H1 (cell line): ENCODE data around the gene GUCY1A2. TPM values are rescaled to one million over a fixed set of nuclear protein-coding genes. Genes with fewer than 3 reads are reported as not detected.

Experiments
- polyA plus RNA-seq, 7 experiments: library from polyadenylated mRNA; depleted of rRNA in 3 of 7; stranded (reverse) in 5 of 7; unstranded in 2 of 7; fragments of >200 nt in 5 of 7; fragments of 200-250 nt in 2 of 7; gene quantifications; 1 replicate in 5 of 7; 2 replicates in 1 of 7; 4 replicates in 1 of 7; pipeline versions ENCODE4 v1.2.1 to v1.2.3, GENCODE V29; 2011 to 2013; ENCODE audit warnings: missing spikeins in 2 of 7, mixed read lengths in 2 of 7
- total RNA-seq: library from RNA; stranded (reverse); fragmentation: NEBNext Ultra II Directional; extraction: Animal tissue kit (Norgen Biotek cat#: 25700); gene quantifications from 2 replicates; pipeline ENCODE4 v1.2.1, GENCODE V29; 2021
- TF ChIP-seq, protein P1 (sequence below): fragments of 300-600 bp; sonication (generic); IDR thresholded peaks from 2 replicates; pipeline ENCODE4 v1.7.1; 2012; ENCODE audit warnings: low read length, moderate library complexity, mild to moderate bottlenecking, inconsistent platforms; ENCODE audit not compliant: insufficient replicate concordance
- TF ChIP-seq, protein P2 (sequence below): IDR thresholded peaks from 2 replicates; pipeline ENCODE4 v1.6.1; 2012; ENCODE audit warnings: low read length, inconsistent platforms

The GUCY1A2 gene
- total and polyA plus RNA-seq, 2 of the 8 experiments (the other 6 are each of a cell fraction or from before 2014, with no cell fraction given) = 0.11 to 1.9 TPM

DNA sequence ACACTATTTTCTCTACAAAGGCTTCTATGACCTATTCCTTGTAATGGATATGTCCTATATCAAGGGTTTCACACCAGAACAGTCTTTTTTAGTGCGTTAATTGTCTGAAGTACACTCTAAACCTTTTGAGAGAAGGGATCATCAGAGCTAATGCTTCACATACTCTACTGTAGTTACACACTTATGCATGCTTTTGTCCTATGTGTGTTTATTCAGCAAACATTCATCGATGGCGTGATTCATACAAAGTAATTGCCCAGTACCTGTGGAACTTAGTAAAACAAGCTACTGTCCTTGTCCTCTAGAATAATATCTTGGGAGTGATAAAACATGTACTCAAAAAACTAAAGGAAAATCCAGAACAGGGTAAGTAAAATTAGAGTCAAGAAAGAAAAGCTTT is 139.2 kb downstream of the GUCY1A2 start (continued):
- TF ChIP-seq, protein P1, sequence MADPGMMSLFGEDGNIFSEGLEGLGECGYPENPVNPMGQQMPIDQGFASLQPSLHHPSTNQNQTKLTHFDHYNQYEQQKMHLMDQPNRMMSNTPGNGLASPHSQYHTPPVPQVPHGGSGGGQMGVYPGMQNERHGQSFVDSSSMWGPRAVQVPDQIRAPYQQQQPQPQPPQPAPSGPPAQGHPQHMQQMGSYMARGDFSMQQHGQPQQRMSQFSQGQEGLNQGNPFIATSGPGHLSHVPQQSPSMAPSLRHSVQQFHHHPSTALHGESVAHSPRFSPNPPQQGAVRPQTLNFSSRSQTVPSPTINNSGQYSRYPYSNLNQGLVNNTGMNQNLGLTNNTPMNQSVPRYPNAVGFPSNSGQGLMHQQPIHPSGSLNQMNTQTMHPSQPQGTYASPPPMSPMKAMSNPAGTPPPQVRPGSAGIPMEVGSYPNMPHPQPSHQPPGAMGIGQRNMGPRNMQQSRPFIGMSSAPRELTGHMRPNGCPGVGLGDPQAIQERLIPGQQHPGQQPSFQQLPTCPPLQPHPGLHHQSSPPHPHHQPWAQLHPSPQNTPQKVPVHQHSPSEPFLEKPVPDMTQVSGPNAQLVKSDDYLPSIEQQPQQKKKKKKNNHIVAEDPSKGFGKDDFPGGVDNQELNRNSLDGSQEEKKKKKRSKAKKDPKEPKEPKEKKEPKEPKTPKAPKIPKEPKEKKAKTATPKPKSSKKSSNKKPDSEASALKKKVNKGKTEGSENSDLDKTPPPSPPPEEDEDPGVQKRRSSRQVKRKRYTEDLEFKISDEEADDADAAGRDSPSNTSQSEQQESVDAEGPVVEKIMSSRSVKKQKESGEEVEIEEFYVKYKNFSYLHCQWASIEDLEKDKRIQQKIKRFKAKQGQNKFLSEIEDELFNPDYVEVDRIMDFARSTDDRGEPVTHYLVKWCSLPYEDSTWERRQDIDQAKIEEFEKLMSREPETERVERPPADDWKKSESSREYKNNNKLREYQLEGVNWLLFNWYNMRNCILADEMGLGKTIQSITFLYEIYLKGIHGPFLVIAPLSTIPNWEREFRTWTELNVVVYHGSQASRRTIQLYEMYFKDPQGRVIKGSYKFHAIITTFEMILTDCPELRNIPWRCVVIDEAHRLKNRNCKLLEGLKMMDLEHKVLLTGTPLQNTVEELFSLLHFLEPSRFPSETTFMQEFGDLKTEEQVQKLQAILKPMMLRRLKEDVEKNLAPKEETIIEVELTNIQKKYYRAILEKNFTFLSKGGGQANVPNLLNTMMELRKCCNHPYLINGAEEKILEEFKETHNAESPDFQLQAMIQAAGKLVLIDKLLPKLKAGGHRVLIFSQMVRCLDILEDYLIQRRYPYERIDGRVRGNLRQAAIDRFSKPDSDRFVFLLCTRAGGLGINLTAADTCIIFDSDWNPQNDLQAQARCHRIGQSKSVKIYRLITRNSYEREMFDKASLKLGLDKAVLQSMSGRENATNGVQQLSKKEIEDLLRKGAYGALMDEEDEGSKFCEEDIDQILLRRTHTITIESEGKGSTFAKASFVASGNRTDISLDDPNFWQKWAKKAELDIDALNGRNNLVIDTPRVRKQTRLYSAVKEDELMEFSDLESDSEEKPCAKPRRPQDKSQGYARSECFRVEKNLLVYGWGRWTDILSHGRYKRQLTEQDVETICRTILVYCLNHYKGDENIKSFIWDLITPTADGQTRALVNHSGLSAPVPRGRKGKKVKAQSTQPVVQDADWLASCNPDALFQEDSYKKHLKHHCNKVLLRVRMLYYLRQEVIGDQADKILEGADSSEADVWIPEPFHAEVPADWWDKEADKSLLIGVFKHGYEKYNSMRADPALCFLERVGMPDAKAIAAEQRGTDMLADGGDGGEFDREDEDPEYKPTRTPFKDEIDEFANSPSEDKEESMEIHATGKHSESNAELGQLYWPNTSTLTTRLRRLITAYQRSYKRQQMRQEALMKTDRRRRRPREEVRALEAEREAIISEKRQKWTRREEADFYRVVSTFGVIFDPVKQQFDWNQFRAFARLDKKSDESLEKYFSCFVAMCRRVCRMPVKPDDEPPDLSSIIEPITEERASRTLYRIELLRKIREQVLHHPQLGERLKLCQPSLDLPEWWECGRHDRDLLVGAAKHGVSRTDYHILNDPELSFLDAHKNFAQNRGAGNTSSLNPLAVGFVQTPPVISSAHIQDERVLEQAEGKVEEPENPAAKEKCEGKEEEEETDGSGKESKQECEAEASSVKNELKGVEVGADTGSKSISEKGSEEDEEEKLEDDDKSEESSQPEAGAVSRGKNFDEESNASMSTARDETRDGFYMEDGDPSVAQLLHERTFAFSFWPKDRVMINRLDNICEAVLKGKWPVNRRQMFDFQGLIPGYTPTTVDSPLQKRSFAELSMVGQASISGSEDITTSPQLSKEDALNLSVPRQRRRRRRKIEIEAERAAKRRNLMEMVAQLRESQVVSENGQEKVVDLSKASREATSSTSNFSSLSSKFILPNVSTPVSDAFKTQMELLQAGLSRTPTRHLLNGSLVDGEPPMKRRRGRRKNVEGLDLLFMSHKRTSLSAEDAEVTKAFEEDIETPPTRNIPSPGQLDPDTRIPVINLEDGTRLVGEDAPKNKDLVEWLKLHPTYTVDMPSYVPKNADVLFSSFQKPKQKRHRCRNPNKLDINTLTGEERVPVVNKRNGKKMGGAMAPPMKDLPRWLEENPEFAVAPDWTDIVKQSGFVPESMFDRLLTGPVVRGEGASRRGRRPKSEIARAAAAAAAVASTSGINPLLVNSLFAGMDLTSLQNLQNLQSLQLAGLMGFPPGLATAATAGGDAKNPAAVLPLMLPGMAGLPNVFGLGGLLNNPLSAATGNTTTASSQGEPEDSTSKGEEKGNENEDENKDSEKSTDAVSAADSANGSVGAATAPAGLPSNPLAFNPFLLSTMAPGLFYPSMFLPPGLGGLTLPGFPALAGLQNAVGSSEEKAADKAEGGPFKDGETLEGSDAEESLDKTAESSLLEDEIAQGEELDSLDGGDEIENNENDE = no peak
- TF ChIP-seq, protein P2, sequence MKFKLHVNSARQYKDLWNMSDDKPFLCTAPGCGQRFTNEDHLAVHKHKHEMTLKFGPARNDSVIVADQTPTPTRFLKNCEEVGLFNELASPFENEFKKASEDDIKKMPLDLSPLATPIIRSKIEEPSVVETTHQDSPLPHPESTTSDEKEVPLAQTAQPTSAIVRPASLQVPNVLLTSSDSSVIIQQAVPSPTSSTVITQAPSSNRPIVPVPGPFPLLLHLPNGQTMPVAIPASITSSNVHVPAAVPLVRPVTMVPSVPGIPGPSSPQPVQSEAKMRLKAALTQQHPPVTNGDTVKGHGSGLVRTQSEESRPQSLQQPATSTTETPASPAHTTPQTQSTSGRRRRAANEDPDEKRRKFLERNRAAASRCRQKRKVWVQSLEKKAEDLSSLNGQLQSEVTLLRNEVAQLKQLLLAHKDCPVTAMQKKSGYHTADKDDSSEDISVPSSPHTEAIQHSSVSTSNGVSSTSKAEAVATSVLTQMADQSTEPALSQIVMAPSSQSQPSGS = no peak
